WTC11 (cell line): Measurements from ENCODE around the gene HOXD13. TPM values are rescaled to one million over a fixed set of nuclear protein-coding genes. Genes with fewer than 3 reads are reported as not detected.

Experiments
- ATAC-seq: fragments of 200-7000 bp; cut with Tn5 transposase; 2 replicates; pipeline ENCODE4 v1.10.0; 2021; ENCODE audit warnings: mild to moderate bottlenecking, moderate library complexity
- CTCF ChIA-PET: fragments of 300-600 bp; sonication (Branson Sonifier 250); formaldehyde crosslinking; loops from one replicate; lab custom pipeline; 2021; ENCODE audit warnings: antibody characterized with exemption; lab: Charles Lee
- POLR2A ChIA-PET: fragments of 350-600 bp; sonication (Branson Sonifier 250); formaldehyde crosslinking; loops from one replicate; lab custom pipeline; 2021; ENCODE audit warnings: antibody characterized with exemption; lab: Charles Lee
- DNase-seq: peaks from one replicate; pipeline ENCODE4 v3.0.0; 2021; ENCODE audit warnings: low spot score
- H3K27ac Mint-ChIP-seq: 2 replicates; pipeline ENCODE4 v1.8.0; 2021; ENCODE audit warnings: mixed read lengths
- H3K27me3 Mint-ChIP-seq: 2 replicates; pipeline ENCODE4 v1.8.0; 2021; ENCODE audit warnings: low read depth, mild to moderate bottlenecking, moderate library complexity, mixed read lengths
- H3K36me3 Mint-ChIP-seq: 2 replicates; pipeline ENCODE4 v1.8.0; 2021; ENCODE audit warnings: mixed read lengths
- H3K4me1 Mint-ChIP-seq: 2 replicates; pipeline ENCODE4 v1.8.0; 2022; ENCODE audit warnings: mixed read lengths
- H3K4me3 Mint-ChIP-seq: 2 replicates; pipeline ENCODE4 v1.8.0; 2021; ENCODE audit warnings: mild to moderate bottlenecking, moderate library complexity, mixed read lengths
- H3K9me3 Mint-ChIP-seq: 2 replicates; pipeline ENCODE4 v1.8.0; 2021; ENCODE audit warnings: mixed read lengths
- CREM ChIP-seq: sonication (generic); formaldehyde crosslinking; IDR thresholded peaks from 2 replicates; pipeline ENCODE4 v1.8.1; 2022; ENCODE audit warnings: mild to moderate bottlenecking, missing genetic modification reagents, moderate library complexity
- FOXJ3 ChIP-seq: sonication (generic); formaldehyde crosslinking; IDR thresholded peaks from 2 replicates; pipeline ENCODE4 v1.9.0; 2021; ENCODE audit warnings: missing genetic modification reagents, mild to moderate bottlenecking, borderline replicate concordance
- FOXP1 ChIP-seq: sonication (generic); formaldehyde crosslinking; IDR thresholded peaks from 2 replicates; pipeline ENCODE4 v1.8.0; 2022; ENCODE audit warnings: missing genetic modification reagents, mild to moderate bottlenecking, moderate library complexity, borderline replicate concordance
- GABPB1 ChIP-seq: sonication (generic); formaldehyde crosslinking; IDR thresholded peaks from 2 replicates; pipeline ENCODE4 v1.8.1; 2023; ENCODE audit warnings: mild to moderate bottlenecking, missing genetic modification reagents
- IRF2 ChIP-seq: sonication (generic); formaldehyde crosslinking; IDR thresholded peaks from 2 replicates; pipeline ENCODE4 v1.8.0; 2022; ENCODE audit warnings: low read depth, missing genetic modification reagents, borderline replicate concordance
- JAZF1 ChIP-seq: fragments of 250-450 bp; sonication (Bioruptor Pico); IDR thresholded peaks from 2 replicates; pipeline ENCODE4 v1.9.0; 2021; ENCODE audit warnings: moderate library complexity, mild to moderate bottlenecking, inconsistent platforms
- MXD4 ChIP-seq: fragments of 250-450 bp; sonication (Bioruptor Pico); IDR thresholded peaks from 2 replicates; pipeline ENCODE4 v1.8.0; 2021; ENCODE audit warnings: mild to moderate bottlenecking, moderate library complexity, borderline replicate concordance
- NFE2L1 ChIP-seq: sonication (generic); formaldehyde crosslinking; IDR thresholded peaks from 2 replicates; pipeline ENCODE4 v1.8.1; 2023; ENCODE audit warnings: missing genetic modification reagents
- NR3C1 ChIP-seq: sonication (generic); formaldehyde crosslinking; conservative IDR thresholded peaks from 2 replicates; pipeline ENCODE4 v1.8.1; 2023; ENCODE audit warnings: low read depth, mild to moderate bottlenecking, missing genetic modification reagents
- TP53 ChIP-seq: sonication (generic); formaldehyde crosslinking; IDR thresholded peaks from 2 replicates; pipeline ENCODE4 v1.8.1; 2023; ENCODE audit warnings: mild to moderate bottlenecking, missing genetic modification reagents
- ZNF138 ChIP-seq: sonication (generic); formaldehyde crosslinking; conservative IDR thresholded peaks from 2 replicates; pipeline ENCODE4 v1.8.1; 2022; ENCODE audit warnings: mild to moderate bottlenecking, moderate library complexity, missing genetic modification reagents
- ZNF416 ChIP-seq: fragments of 250-450 bp; sonication (Bioruptor Pico); IDR thresholded peaks from 2 replicates; pipeline ENCODE4 v1.9.0; 2021; ENCODE audit warnings: mild to moderate bottlenecking, inconsistent platforms
- total RNA-seq: library from RNA; stranded (reverse); gene quantifications from 3 replicates; pipeline ENCODE4 v1.2.3, GENCODE V29; 2021
- TF ChIP-seq, protein P1 (sequence below): fragments of 250-450 bp; sonication (Bioruptor Pico); IDR thresholded peaks from 2 replicates; pipeline ENCODE4 v1.9.0; 2021; ENCODE audit warnings: mild to moderate bottlenecking
- TF ChIP-seq, protein P2 (sequence below): fragments of 250-450 bp; sonication (Bioruptor Pico); IDR thresholded peaks from 2 replicates; pipeline ENCODE4 v1.8.0; 2021; ENCODE audit warnings: mild to moderate bottlenecking
- TF ChIP-seq, protein P3 (sequence below): sonication (generic); formaldehyde crosslinking; IDR thresholded peaks from 2 replicates; pipeline ENCODE4 v1.8.0; 2023; ENCODE audit warnings: missing genetic modification reagents, mild to moderate bottlenecking, borderline replicate concordance
- TF ChIP-seq, protein P4 (sequence below): fragments of 250-450 bp; sonication (Bioruptor Pico); conservative IDR thresholded peaks from 2 replicates; pipeline ENCODE4 v1.9.0; 2021; ENCODE audit warnings: mild to moderate bottlenecking

The HOXD13 gene
- total RNA-seq, 1 experiment from 2014 or later = not detected

DNA sequence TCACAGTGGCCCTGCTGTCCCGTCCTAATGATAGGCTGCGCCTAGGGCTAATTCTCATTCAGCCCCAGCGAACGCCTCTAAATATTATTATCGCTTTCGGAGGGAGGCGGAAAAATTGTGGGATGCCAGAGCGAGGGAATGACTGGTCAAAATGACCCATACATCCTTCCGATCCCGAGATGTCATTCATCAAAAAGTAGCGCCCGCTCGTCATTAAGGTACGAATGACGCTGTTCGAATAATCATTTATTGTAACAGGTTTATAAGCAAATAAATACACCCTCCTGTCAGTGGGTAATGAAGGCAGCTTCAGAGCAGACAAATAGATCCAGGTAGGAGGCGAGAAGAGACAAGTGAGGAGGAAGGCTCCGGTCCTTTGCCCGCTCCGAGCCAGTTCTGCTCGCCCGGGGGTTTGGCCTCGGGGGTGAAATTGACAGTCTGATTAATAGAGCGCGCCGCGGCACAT lies 8.7 kb upstream of the HOXD13 start, which contains the start of gene EVX2:
Gene EVX2 (minus strand): TSS at position 167 of the 466 bp plus-strand sequence. CDS start 186 bp downstream, outside the sequence.
- no peak for DNase-seq

More for the DNA sequence above, 8.7 kb upstream of the HOXD13 start, which contains the start of gene EVX2:
- ChIA-PET POLR2A (no interaction called here), CTCF (interaction anchor here (0.5 to 1.6 kb wide), 3 partner anchors 82 to 1369 kb away, joined by 3 to 4 read pairs (median 3); partner anchors contain the start of gene LNPK)
- Mint-ChIP-seq H3K4me3 (peak within 1 kb of the TSS; percentile 53), H3K9me3 (no peaks in the 10 kb centered on the region), H3K4me1 (peaks cover 56% of the 10 kb centered on the region), H3K36me3 (peaks cover 3% of the 10 kb centered on the region; the same call in 1 of the 2 replicates), H3K27me3 (peaks cover 98% of the 10 kb centered on the region), H3K27ac (no peak within 1 kb of the TSS)
- TF ChIP-seq, protein P1, sequence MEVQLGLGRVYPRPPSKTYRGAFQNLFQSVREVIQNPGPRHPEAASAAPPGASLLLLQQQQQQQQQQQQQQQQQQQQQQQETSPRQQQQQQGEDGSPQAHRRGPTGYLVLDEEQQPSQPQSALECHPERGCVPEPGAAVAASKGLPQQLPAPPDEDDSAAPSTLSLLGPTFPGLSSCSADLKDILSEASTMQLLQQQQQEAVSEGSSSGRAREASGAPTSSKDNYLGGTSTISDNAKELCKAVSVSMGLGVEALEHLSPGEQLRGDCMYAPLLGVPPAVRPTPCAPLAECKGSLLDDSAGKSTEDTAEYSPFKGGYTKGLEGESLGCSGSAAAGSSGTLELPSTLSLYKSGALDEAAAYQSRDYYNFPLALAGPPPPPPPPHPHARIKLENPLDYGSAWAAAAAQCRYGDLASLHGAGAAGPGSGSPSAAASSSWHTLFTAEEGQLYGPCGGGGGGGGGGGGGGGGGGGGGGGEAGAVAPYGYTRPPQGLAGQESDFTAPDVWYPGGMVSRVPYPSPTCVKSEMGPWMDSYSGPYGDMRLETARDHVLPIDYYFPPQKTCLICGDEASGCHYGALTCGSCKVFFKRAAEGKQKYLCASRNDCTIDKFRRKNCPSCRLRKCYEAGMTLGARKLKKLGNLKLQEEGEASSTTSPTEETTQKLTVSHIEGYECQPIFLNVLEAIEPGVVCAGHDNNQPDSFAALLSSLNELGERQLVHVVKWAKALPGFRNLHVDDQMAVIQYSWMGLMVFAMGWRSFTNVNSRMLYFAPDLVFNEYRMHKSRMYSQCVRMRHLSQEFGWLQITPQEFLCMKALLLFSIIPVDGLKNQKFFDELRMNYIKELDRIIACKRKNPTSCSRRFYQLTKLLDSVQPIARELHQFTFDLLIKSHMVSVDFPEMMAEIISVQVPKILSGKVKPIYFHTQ (CRISPR knock-in tag) = no peak
- TF ChIP-seq JAZF1 (CRISPR knock-in tag) = no peak
- TF ChIP-seq ZNF138 (CRISPR knock-in tag) = no peak
- no peak for TF ChIP-seq ZNF416 (CRISPR knock-in tag)
- no peak for TF ChIP-seq TP53 (CRISPR knock-in tag)
- TF ChIP-seq FOXJ3 (CRISPR knock-in tag) = no peak
- TF ChIP-seq FOXP1 = no peak
- no peak for TF ChIP-seq NFE2L1 (CRISPR knock-in tag)
- TF ChIP-seq, protein P2, sequence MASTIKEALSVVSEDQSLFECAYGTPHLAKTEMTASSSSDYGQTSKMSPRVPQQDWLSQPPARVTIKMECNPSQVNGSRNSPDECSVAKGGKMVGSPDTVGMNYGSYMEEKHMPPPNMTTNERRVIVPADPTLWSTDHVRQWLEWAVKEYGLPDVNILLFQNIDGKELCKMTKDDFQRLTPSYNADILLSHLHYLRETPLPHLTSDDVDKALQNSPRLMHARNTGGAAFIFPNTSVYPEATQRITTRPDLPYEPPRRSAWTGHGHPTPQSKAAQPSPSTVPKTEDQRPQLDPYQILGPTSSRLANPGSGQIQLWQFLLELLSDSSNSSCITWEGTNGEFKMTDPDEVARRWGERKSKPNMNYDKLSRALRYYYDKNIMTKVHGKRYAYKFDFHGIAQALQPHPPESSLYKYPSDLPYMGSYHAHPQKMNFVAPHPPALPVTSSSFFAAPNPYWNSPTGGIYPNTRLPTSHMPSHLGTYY = no peak
- TF ChIP-seq, protein P3, sequence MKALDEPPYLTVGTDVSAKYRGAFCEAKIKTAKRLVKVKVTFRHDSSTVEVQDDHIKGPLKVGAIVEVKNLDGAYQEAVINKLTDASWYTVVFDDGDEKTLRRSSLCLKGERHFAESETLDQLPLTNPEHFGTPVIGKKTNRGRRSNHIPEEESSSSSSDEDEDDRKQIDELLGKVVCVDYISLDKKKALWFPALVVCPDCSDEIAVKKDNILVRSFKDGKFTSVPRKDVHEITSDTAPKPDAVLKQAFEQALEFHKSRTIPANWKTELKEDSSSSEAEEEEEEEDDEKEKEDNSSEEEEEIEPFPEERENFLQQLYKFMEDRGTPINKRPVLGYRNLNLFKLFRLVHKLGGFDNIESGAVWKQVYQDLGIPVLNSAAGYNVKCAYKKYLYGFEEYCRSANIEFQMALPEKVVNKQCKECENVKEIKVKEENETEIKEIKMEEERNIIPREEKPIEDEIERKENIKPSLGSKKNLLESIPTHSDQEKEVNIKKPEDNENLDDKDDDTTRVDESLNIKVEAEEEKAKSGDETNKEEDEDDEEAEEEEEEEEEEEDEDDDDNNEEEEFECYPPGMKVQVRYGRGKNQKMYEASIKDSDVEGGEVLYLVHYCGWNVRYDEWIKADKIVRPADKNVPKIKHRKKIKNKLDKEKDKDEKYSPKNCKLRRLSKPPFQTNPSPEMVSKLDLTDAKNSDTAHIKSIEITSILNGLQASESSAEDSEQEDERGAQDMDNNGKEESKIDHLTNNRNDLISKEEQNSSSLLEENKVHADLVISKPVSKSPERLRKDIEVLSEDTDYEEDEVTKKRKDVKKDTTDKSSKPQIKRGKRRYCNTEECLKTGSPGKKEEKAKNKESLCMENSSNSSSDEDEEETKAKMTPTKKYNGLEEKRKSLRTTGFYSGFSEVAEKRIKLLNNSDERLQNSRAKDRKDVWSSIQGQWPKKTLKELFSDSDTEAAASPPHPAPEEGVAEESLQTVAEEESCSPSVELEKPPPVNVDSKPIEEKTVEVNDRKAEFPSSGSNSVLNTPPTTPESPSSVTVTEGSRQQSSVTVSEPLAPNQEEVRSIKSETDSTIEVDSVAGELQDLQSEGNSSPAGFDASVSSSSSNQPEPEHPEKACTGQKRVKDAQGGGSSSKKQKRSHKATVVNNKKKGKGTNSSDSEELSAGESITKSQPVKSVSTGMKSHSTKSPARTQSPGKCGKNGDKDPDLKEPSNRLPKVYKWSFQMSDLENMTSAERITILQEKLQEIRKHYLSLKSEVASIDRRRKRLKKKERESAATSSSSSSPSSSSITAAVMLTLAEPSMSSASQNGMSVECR = no peak
- TF ChIP-seq, protein P4, sequence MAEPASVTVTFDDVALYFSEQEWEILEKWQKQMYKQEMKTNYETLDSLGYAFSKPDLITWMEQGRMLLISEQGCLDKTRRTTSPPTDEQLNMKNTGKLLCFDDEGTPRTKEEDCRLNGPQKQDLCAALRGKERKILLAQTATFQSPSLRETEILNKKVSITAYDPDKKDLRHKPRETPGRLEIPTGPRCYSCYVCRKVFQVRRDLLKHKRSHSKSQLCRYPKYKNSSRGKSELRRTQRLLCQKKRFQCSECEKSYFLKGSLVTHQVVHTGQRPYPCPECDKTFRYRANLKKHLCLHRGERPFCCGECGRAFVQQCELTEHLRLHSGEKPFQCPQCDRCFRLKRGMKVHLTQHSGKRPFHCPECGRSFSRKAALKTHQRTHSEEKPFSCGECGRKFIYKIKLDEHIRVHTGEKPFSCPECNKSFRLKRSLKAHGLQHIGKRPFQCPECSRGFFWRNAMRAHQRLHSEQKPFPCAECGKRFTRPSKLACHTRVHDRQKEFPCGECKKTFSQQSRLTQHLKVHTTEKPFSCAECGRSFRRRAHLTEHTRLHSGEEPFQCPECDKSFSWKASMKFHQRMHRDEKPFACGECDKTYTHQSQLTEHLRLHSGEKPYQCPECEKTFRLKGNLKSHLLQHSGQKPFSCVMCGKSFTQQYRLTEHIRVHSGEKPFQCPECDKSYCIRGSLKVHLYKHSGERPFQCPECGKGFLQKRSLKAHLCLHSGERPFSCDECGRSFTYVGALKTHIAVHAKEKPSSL = no peak
- no peak for TF ChIP-seq CREM (CRISPR knock-in tag)
- TF ChIP-seq GABPB1 = no peak
- no peak for TF ChIP-seq IRF2 (CRISPR knock-in tag)
- no peak for TF ChIP-seq MXD4 (CRISPR knock-in tag)
- no peak for TF ChIP-seq NR3C1 (CRISPR knock-in tag)
- no peak for ATAC-seq
